Bronchial epithelial cell (primary cell): ENCODE measurements around the gene ZNF414. TPM values are rescaled to one million over a fixed set of nuclear protein-coding genes. Genes with fewer than 3 reads are reported as not detected.
A peak's percentile ranks its signal among the peaks of the same experiment; 100 is the strongest.
"Not testable (repeated sequence)": the region's sequence is repeated elsewhere in the genome, so short reads cannot be mapped to it uniquely, and the experiment has no call there.

ENCODE experiments used
- DNase-seq: peaks from one replicate; pipeline ENCODE4 v3.0.0-alpha.2; 2010; ENCODE audit warnings: low read depth
- FAIRE-seq: peaks from 2 replicates; lab custom pipeline; 2011; peaks lifted over from hg19 to GRCh38; lab: Jason Lieb, UNC
- H3K27me3 ChIP-seq: 2 replicates; pipeline ENCODE4 v1.5.1; 2011; ENCODE audit warnings: low read length; ENCODE audit not compliant: control insufficient read depth, insufficient read depth
- H3K36me3 ChIP-seq: 2 replicates; pipeline ENCODE4 v1.5.1; 2011; ENCODE audit warnings: low read length; ENCODE audit not compliant: control insufficient read depth, insufficient read depth
- H3K4me3 ChIP-seq: 2 replicates; pipeline ENCODE4 v1.5.1; 2011; ENCODE audit warnings: mild to moderate bottlenecking, low read depth, low read length, control low read depth
- total RNA-seq: library from RNA; depleted of rRNA; stranded (reverse); fragments of >200 nt; gene quantifications from 2 replicates; pipeline ENCODE4 v1.2.1, GENCODE V29; 2014
- TF ChIP-seq, protein P1 (sequence below): IDR thresholded peaks from 2 replicates; pipeline ENCODE4 v1.5.1; 2011; ENCODE audit warnings: mild to moderate bottlenecking, moderate library complexity, low read length, control low read depth, inconsistent platforms; ENCODE audit not compliant: insufficient read depth, severe bottlenecking

ZNF414 gene
- total RNA-seq, 1 donor from 2014 or later, result 3.4 TPM

DNA sequence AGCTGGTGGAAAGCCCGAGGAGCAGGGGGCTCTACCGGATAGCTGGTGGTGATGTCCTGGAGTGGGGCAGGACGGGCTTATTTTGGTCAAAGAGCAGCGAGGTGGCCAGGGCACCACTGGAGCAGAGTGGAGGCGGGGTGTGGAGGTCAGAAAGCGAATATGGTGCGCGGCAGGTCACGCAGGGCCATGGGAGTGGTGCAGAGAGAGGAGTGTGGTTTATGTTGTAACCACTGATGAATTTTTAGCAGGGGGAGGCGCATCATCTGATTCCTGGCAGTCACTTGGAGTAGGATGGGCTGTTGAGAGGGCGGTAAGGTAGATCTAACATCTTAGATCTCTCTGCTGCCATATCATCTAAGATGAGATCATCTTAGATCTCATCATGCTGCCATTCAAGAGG is 1.4 kb upstream of the ZNF414 start:
- no peak for DNase-seq
- FAIRE-seq, result peak; percentile 62
- Histone ChIP-seq H3K27me3 (no peaks in the 10 kb centered on the region), H3K4me3 (no peak overlapping the region), H3K36me3 (peaks cover 3% of the 10 kb centered on the region)
- TF ChIP-seq, protein P1, sequence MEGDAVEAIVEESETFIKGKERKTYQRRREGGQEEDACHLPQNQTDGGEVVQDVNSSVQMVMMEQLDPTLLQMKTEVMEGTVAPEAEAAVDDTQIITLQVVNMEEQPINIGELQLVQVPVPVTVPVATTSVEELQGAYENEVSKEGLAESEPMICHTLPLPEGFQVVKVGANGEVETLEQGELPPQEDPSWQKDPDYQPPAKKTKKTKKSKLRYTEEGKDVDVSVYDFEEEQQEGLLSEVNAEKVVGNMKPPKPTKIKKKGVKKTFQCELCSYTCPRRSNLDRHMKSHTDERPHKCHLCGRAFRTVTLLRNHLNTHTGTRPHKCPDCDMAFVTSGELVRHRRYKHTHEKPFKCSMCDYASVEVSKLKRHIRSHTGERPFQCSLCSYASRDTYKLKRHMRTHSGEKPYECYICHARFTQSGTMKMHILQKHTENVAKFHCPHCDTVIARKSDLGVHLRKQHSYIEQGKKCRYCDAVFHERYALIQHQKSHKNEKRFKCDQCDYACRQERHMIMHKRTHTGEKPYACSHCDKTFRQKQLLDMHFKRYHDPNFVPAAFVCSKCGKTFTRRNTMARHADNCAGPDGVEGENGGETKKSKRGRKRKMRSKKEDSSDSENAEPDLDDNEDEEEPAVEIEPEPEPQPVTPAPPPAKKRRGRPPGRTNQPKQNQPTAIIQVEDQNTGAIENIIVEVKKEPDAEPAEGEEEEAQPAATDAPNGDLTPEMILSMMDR, result no peak

DNA sequence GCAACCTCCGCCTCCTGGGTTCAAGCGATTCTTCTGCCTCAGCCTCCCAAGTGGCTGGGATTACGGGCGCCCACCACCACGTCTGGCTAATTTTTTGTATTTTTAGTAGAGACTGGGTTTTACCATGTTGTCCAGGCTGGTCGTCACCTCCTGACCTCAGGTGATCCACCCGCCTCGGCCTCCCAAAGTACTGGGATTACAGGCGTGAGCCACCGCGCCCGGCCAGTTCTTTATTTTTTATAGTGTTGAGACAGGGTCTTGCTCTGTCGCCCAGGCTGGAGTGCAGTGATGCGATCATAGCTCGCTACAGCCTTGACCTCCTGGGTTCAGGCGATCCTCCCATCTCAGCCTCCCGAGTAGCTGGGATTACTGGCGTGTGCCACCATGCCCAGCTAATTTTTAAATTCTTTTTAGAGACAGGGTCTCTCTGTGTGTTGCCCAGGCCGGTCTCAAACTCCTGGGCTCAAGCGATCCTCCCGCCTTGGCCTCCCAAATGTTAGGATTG is 590 bp upstream of the ZNF414 start:
- H3K27me3 ChIP-seq, FAIRE-seq, H3K36me3 ChIP-seq, DNase-seq: not testable (repeated sequence)
- H3K4me3 ChIP-seq, result peak overlapping the region; percentile 77

DNA sequence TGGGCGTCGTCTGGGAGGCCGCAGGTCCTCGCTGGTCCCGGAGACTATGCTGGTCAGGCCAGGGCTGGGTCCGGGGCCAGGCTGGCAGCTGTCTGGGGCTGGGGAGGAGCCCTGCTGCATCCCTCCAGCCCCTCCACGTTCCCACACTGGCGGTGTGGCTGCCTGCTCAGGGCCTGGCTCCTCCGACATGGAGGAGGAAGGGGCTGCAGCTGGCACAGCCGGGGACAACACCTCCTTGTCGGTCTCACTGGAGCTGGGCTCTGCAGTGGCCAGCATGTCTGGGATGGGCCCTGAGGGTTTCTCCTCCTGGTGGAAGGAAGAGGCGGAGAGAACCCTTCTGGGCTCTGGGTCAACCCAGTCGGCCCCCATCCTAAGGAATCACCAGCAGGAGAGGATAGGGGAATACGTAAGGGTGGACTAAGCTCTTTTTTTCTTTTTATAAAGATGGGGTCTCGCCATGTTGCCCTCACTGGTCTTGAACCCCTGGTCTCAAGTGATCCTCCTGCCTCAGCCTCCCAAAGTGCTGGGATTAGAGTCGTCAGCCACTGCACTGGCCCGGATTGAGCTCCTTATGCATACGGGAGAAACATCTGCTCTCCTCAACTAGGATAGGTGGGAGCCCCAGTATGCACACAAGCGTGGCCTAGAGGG is 806 bp downstream of the ZNF414 start:
- DNase-seq (no peak), FAIRE-seq (no peak)
- no peaks in the 10 kb centered on the region for H3K27me3 ChIP-seq
- peak overlapping the region; percentile 77 for H3K4me3 ChIP-seq
- peaks cover 3% of the 10 kb centered on the region for H3K36me3 ChIP-seq
- TF ChIP-seq, protein P1, result no peak

DNA sequence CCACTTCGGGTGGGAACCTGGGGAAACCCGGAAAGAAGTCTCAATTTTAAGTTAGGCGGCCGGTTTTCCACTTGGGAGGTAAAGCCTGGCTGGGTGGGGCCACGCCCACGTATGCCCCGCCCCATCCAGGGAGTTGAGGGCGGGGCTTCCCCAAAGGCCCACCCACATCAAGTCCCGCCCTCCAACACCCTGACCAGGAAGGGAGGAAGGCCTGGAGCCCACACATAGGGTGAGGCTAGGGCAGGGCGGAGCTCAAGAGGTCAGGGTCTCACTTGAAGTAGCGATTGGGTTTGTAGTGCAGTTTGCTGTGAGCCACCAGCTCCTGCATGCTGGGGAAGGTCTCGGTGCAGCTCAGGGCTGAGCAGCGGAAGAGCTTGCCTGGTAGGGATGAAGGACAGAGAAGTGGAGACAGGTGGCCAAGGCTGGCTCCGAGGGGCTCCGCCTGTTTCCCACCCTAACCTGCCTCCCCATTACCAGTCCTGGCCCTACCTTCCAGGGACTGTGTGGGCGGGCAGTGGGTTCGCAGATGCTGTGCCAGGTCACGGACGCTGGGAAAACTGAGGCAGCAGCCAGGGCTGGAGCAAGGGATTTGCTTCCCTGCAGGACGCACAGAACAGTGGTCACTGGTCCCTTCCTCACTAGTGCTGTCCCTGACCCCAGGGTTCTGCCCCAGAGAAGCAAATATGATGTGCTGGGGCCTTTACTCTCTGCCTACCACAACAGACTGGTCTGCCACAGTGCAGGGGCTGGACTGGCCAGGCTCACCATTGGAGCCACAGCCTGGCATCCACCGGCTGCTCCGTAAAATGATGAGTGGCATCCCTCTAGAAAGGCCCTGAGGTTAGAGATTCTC is 1.6 kb downstream of the ZNF414 start:
- no peak for FAIRE-seq
- DNase-seq, result peak; percentile 25
- peak overlapping the region; percentile 21 for H3K4me3 ChIP-seq

DNA sequence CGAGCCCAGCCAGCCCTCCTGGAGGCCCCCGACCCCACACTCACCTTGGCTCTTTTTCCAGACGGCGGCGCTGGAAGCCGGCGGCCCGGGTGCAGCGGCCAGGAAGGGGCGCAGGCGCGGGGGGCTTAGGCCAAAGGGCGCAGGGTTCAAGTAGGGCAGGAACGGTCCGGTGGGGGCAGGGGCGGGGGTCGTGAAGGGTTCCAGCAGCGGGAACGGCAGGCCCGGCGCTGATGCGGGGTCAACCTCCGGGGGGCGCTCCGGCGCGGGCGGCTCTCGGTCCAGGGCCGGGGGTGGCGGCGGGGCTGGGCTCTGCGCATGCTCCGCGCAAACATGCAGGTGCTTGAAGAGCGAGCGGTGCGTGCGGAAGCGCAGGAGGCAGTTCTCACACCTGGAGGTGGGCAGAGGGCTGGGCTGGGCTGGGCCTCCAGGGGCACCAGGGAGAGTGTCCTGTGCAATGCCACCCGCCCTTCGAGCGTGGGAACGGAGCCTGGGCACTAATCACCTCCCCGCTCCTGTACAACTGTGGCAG is 2.3 kb downstream of the ZNF414 start:
- DNase-seq (peak; percentile 33), FAIRE-seq (no peak)
- Histone ChIP-seq H3K27me3 (no peaks in the 10 kb centered on the region), H3K36me3 (peaks cover 3% of the 10 kb centered on the region), H3K4me3 (peak overlapping the region; percentile 21)
- TF ChIP-seq, protein P1, result no peak

More for the DNA sequence above, 1.6 kb downstream of the ZNF414 start:
- TF ChIP-seq, protein P1, result no peak
- peaks cover 3% of the 10 kb centered on the region for H3K36me3 ChIP-seq
- no peaks in the 10 kb centered on the region for H3K27me3 ChIP-seq

DNA sequence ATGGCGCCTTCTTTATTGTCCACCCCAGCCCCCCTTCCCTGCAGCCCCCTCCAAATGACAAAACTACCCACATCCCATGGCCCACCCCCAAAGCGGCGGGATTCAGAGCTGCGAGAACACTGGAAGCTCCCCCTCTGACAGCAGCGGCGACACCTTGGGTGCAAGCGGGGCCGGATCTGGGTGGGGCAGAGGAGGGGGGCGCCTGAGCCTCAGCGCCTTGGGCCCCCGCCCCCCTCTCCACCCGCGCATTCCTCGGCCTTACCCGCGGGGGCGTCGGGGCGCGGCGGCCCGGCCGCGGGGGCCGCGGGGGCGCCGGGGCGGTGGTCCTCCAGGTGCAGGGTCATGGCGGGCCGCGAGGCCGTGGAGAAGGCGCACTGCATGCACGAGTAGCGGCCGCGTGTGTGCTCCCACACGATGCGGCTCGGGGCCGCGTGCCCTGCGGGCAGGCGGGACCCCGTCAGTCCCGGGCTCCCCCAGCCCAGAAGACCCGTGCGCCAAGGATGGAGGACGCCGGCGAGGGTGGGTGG is 3.3 kb downstream of the ZNF414 start:
- Histone ChIP-seq H3K36me3 (peaks cover 3% of the 10 kb centered on the region), H3K4me3 (no peak overlapping the region), H3K27me3 (no peaks in the 10 kb centered on the region)
- DNase-seq (no peak), FAIRE-seq (no peak)
- TF ChIP-seq, protein P1, result no peak
